ENCODE results near the gene GZF1.

The GZF1 gene

GRCh38 chr20:23370274-23370673 lies 8.3 kb downstream of the GZF1 start:
- H3K27ac ChIP-seq, result no peak overlapping the region
- no peak for TF ChIP-seq ZFX (IDR thresholded peaks at IDR 0.05)
- TF ChIP-seq, protein P1, sequence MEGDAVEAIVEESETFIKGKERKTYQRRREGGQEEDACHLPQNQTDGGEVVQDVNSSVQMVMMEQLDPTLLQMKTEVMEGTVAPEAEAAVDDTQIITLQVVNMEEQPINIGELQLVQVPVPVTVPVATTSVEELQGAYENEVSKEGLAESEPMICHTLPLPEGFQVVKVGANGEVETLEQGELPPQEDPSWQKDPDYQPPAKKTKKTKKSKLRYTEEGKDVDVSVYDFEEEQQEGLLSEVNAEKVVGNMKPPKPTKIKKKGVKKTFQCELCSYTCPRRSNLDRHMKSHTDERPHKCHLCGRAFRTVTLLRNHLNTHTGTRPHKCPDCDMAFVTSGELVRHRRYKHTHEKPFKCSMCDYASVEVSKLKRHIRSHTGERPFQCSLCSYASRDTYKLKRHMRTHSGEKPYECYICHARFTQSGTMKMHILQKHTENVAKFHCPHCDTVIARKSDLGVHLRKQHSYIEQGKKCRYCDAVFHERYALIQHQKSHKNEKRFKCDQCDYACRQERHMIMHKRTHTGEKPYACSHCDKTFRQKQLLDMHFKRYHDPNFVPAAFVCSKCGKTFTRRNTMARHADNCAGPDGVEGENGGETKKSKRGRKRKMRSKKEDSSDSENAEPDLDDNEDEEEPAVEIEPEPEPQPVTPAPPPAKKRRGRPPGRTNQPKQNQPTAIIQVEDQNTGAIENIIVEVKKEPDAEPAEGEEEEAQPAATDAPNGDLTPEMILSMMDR (conservative IDR thresholded peaks at IDR 0.05), result no peak

DNA sequence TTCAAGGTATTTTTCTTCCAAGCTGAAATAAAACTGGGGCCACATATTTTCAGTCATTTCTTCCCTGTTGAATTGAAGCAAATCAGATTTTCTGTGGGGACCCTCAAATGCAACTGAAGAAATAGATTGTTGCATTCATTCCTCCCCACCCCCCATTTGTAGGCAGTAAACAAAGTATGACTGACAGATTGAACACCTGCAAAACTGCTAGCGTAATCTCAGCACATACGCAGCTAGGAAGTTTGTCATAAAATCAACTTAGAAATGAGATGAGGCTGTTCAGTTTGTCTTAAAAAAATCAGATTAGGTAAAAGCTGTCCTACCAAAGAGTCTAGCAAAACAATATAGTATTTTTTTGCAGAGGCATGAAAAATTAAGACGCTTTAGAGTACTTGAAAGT lies 8.9 kb downstream of the GZF1 start:
- H3K27ac ChIP-seq, result no peak overlapping the region
- TF ChIP-seq, protein P1 (conservative IDR thresholded peaks at IDR 0.05), result no peak
- TF ChIP-seq ZFX (IDR thresholded peaks at IDR 0.05), result no peak

- TF ChIP-seq ZFX (IDR thresholded peaks at IDR 0.05), result no peak
- TF ChIP-seq, protein P1 (conservative IDR thresholded peaks at IDR 0.05), result no peak
- no peak overlapping the region for H3K27ac ChIP-seq
Observed at GRCh38 chr20:23371496-23371895, 9.5 kb downstream of the GZF1 start.

GRCh38 chr20:23374441-23374840 lies 12.5 kb downstream of the GZF1 start:
- TF ChIP-seq, protein P1 (conservative IDR thresholded peaks at IDR 0.05), result no peak
- no peak for TF ChIP-seq ZFX (IDR thresholded peaks at IDR 0.05)
- no peak overlapping the region for H3K27ac ChIP-seq

- TF ChIP-seq, protein P1 (conservative IDR thresholded peaks at IDR 0.05), result no peak
- no peak for TF ChIP-seq ZFX (IDR thresholded peaks at IDR 0.05)
Observed at GRCh38 chr20:23375827-23376226, 13.8 kb downstream of the GZF1 start.

GRCh38 chr20:23379772-23380171 lies 17.8 kb downstream of the GZF1 start:
- TF ChIP-seq ZFX (IDR thresholded peaks at IDR 0.05), result no peak
- TF ChIP-seq, protein P1 (conservative IDR thresholded peaks at IDR 0.05), result no peak
- H3K27ac ChIP-seq, result no peak overlapping the region

More at GRCh38 chr20:23375827-23376226, 13.8 kb downstream of the GZF1 start:
- H3K27ac ChIP-seq, result no peak overlapping the region

GRCh38 chr20:23381876-23382275 lies 19.9 kb downstream of the GZF1 start:
- TF ChIP-seq ZFX (IDR thresholded peaks at IDR 0.05), result no peak
- TF ChIP-seq, protein P1 (conservative IDR thresholded peaks at IDR 0.05), result no peak

More at GRCh38 chr20:23381876-23382275, 19.9 kb downstream of the GZF1 start:
- H3K27ac ChIP-seq, result no peak overlapping the region

Measured in C4-2B (cell line).